Esophagus squamous epithelium (tissue), 5 donors: ENCODE measurements around the gene MYOCD. TPM values are rescaled to one million over a fixed set of nuclear protein-coding genes. Genes with fewer than 3 reads are reported as not detected.

ENCODE experiments used
- DNase-seq: peaks from one replicate; lab custom pipeline; 2025; lab: John Stamatoyannopoulos, UW
- H3K27ac ChIP-seq, 4 donors: fragments of 200-600 bp; sonication (generic); one replicate each; pipeline ENCODE4 v1.5.1; 2016 to 2019; ENCODE audit warnings: mild to moderate bottlenecking in 1 of 4
- H3K27me3 ChIP-seq, 4 donors: fragments of 200-600 bp; sonication (generic); 1 replicate in 3 of 4; 2 replicates in 1 of 4; pipeline versions ENCODE4 v1.5.1 to v1.6.0; 2017 to 2021; ENCODE audit warnings: antibody characterized with exemption in 1 of 4
- H3K36me3 ChIP-seq, 3 donors: fragments of 200-600 bp; sonication (generic); one replicate each; pipeline ENCODE4 v1.5.1; 2016 to 2019
- H3K4me1 ChIP-seq, 3 donors: fragments of 200-600 bp; sonication (generic); one replicate each; pipeline ENCODE4 v1.5.1; 2017 to 2019
- H3K4me3 ChIP-seq, 4 donors: fragments of 200-600 bp; sonication (generic); 1 replicate in 3 of 4; 2 replicates in 1 of 4; pipeline ENCODE4 v1.5.1; 2016 to 2019; ENCODE audit warnings: mild to moderate bottlenecking in 2 of 4, moderate library complexity in 1 of 4
- H3K9me3 ChIP-seq, 3 donors: fragments of 200-600 bp; sonication (generic); one replicate each; pipeline ENCODE4 v1.5.1; 2016 to 2019
- CTCF ChIP-seq, 6 experiments: fragments of 450-650 bp in 4 of 6; fragments of 200-600 bp in 2 of 6; sonication (generic) in 2 of 6; IDR thresholded peaks; one replicate each; pipeline ENCODE4 v1.5.1; 2016 to 2019; ENCODE audit warnings: antibody characterized with exemption in 6 of 6, mild to moderate bottlenecking in 4 of 6, moderate library complexity in 4 of 6
- POLR2A ChIP-seq, 4 donors: fragments of 450-650 bp; IDR thresholded peaks; one replicate each; pipeline ENCODE4 v1.6.1; 2017; ENCODE audit warnings: antibody characterized with exemption in 4 of 4, mild to moderate bottlenecking in 4 of 4, moderate library complexity in 3 of 4
- WGBS, 2 donors: methylation state at CpG; one replicate each; pipeline ENCODE4 v1.1.5; 2018; 5-methylcytosine and 5-hydroxymethylcytosine counted together
- intact Hi-C: fragments of 100-400 bp; cut with DNase I; formaldehyde crosslinking; loops from one replicate; pipeline ENCODE4 v1.15.0; 2022
- total RNA-seq, 4 donors: library from RNA; depleted of rRNA; stranded (reverse); fragments of >200 nt; gene quantifications; one replicate each; pipeline ENCODE4 v1.1.0, GENCODE V29; 2016
- donor health status: DM: yes; HTN: yes; CAD: no.

MYOCD gene
- total RNA-seq, 4 donors from 2014 or later = 2.3 to 27.5 (median 7.8) TPM

GRCh38 chr17:12680407-12680897 is 14.8 kb downstream of the MYOCD start:
- H3K27ac ChIP-seq = peak overlapping the region; percentile 29 to 81 (median 66)
- no peak for DNase-seq

GRCh38 chr17:12680993-12681392 is 15.3 kb downstream of the MYOCD start:
- intact Hi-C loops = no loop called here
- no peaks in the 10 kb centered on the region for H3K9me3 ChIP-seq
- H3K27me3 ChIP-seq = peaks cover 0 to 8% (median 0%) of the 10 kb centered on the region in 4 donors
- WGBS, 2 donors = 81 to 82% methylated on average over 4 to 5 of the region's 5 CpGs
- H3K4me1 ChIP-seq = peaks cover 0 to 6% (median 0%) of the 10 kb centered on the region in 3 donors
- peak overlapping the region in 1 of 4 donors; percentile 25 for H3K4me3 ChIP-seq
- no peak for DNase-seq
- TF ChIP-seq POLR2A (IDR thresholded peaks at IDR 0.05) = no peak
- TF ChIP-seq CTCF (IDR thresholded peaks at IDR 0.05) = no peak
- no peaks in the 10 kb centered on the region for H3K36me3 ChIP-seq
- H3K27ac ChIP-seq = peak overlapping the region; percentile 29 to 81 (median 66)

More at GRCh38 chr17:12680407-12680897, 14.8 kb downstream of the MYOCD start:
- Histone ChIP-seq H3K36me3 (no peaks in the 10 kb centered on the region), H3K4me1 (peaks cover 0 to 6% (median 0%) of the 10 kb centered on the region in 3 donors), H3K4me3 (peak overlapping the region in 1 of 4 donors; percentile 25), H3K27me3 (peaks cover 0 to 8% (median 0%) of the 10 kb centered on the region in 4 donors), H3K9me3 (no peaks in the 10 kb centered on the region)
- TF ChIP-seq CTCF (IDR thresholded peaks at IDR 0.05) = no peak
- TF ChIP-seq POLR2A (IDR thresholded peaks at IDR 0.05) = no peak
- intact Hi-C loops = no loop called here
- WGBS, 2 donors = 49 to 70% methylated on average over 13 to 14 of the region's 14 CpGs

GRCh38 chr17:12683299-12683698 is 17.6 kb downstream of the MYOCD start:
- H3K36me3 ChIP-seq = no peaks in the 10 kb centered on the region
- 64 to 70% methylated on average over 10 of the region's 10 CpGs for WGBS, 2 donors
- no peaks in the 10 kb centered on the region for H3K9me3 ChIP-seq
- H3K4me3 ChIP-seq = no peak overlapping the region
- H3K4me1 ChIP-seq = peaks cover 0 to 6% (median 0%) of the 10 kb centered on the region in 3 donors
- peak overlapping the region in 2 of 4 donors; percentile 59 to 74 for H3K27ac ChIP-seq
- TF ChIP-seq POLR2A (IDR thresholded peaks at IDR 0.05) (no peak), CTCF (IDR thresholded peaks at IDR 0.05) (no peak)
- no peak for DNase-seq
- H3K27me3 ChIP-seq = peaks cover 0 to 8% (median 0%) of the 10 kb centered on the region in 4 donors
- intact Hi-C loops = no loop called here

- H3K9me3 ChIP-seq = no peaks in the 10 kb centered on the region
- H3K36me3 ChIP-seq = no peaks in the 10 kb centered on the region
- DNase-seq = no peak
- intact Hi-C loops = no loop called here
- no peak for TF ChIP-seq POLR2A (IDR thresholded peaks at IDR 0.05)
- TF ChIP-seq CTCF (IDR thresholded peaks at IDR 0.05) = no peak
- WGBS, 2 donors = 75 to 100% methylated on average over 1 of the region's 1 CpG
- H3K27me3 ChIP-seq = peaks cover 0 to 8% (median 0%) of the 10 kb centered on the region in 4 donors
- H3K4me3 ChIP-seq = no peak overlapping the region
- H3K4me1 ChIP-seq = no peaks in the 10 kb centered on the region
- no peak overlapping the region for H3K27ac ChIP-seq
Measured at GRCh38 chr17:12686486-12686885, 20.8 kb downstream of the MYOCD start.

GRCh38 chr17:12688382-12688781 is 22.7 kb downstream of the MYOCD start:
- no peaks in the 10 kb centered on the region for H3K36me3 ChIP-seq
- H3K27me3 ChIP-seq = no peaks in the 10 kb centered on the region
- H3K4me1 ChIP-seq = no peaks in the 10 kb centered on the region
- no peaks in the 10 kb centered on the region for H3K9me3 ChIP-seq
- DNase-seq = no peak
- no peak overlapping the region for H3K4me3 ChIP-seq
- TF ChIP-seq CTCF (IDR thresholded peaks at IDR 0.05) (no peak), POLR2A (IDR thresholded peaks at IDR 0.05) (no peak)
- WGBS, 2 donors = 62 to 73% methylated on average over 3 of the region's 3 CpGs
- no peak overlapping the region for H3K27ac ChIP-seq
- intact Hi-C loops = no loop called here
